ENCODE measurements around the gene KMT2E.

KMT2E gene

GRCh38 chr7:105057472-105057871, 43.5 kb downstream of the KMT2E start:
- H3K4me3 ChIP-seq (ENCODE audit: low read length) = no peak overlapping the region
- no peak for DNase-seq (ENCODE audit: low read depth)
- TF ChIP-seq, protein P1, sequence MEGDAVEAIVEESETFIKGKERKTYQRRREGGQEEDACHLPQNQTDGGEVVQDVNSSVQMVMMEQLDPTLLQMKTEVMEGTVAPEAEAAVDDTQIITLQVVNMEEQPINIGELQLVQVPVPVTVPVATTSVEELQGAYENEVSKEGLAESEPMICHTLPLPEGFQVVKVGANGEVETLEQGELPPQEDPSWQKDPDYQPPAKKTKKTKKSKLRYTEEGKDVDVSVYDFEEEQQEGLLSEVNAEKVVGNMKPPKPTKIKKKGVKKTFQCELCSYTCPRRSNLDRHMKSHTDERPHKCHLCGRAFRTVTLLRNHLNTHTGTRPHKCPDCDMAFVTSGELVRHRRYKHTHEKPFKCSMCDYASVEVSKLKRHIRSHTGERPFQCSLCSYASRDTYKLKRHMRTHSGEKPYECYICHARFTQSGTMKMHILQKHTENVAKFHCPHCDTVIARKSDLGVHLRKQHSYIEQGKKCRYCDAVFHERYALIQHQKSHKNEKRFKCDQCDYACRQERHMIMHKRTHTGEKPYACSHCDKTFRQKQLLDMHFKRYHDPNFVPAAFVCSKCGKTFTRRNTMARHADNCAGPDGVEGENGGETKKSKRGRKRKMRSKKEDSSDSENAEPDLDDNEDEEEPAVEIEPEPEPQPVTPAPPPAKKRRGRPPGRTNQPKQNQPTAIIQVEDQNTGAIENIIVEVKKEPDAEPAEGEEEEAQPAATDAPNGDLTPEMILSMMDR (IDR thresholded peaks at IDR 0.05; ENCODE audit: insufficient read depth, low read depth, low read length, missing control alignments) = no peak

DNA sequence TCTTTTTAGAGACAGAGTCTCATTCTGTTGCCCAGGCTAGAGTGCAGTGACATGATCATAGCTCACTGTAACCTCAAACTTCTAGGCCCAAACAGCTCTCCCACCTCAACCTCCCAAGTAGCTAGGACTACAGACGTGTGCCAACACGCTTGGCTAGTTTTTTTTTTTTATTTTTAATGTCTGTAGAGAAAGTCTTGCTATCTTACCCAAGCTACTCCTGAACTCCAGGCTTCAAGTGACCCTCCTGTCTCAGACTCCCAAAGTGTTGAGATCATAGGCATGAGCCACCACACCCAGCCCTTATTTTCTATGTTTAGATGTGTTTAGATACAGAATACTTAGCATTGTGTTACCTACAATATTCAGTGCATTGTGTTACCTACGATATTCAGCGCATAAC, 46.4 kb downstream of the KMT2E start:
- TF ChIP-seq, protein P1 (IDR thresholded peaks at IDR 0.05; ENCODE audit: insufficient read depth, low read depth, low read length, missing control alignments) = no peak
- DNase-seq (ENCODE audit: low read depth) = peak; percentile 33
- no peak overlapping the region for H3K4me3 ChIP-seq (ENCODE audit: low read length)

GRCh38 chr7:105060923-105061322, 46.9 kb downstream of the KMT2E start:
- TF ChIP-seq, protein P1 (IDR thresholded peaks at IDR 0.05; ENCODE audit: insufficient read depth, low read depth, low read length, missing control alignments) = no peak
- H3K4me3 ChIP-seq (ENCODE audit: low read length) = no peak overlapping the region
- no peak for DNase-seq (ENCODE audit: low read depth)

DNA sequence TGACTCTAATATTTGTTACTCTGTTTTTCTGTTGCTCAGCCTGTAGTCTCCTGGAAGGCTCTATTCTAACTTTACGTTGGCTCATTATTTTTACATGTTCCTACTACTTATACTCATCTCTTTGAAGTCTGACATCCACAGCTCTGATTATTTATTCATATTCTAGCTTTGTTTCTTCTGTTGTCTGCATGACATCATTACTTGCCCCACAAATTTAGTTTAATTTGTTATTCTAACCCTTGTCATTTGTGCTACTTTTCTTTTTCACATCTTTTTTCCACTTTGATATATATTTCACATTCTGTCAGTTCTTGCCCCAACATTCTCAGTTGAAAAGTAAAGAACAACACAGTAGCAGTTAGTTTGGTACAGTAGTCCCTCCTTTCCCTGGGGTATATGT, 51.1 kb downstream of the KMT2E start:
- H3K4me3 ChIP-seq (ENCODE audit: low read length) = no peak overlapping the region
- TF ChIP-seq, protein P1 (IDR thresholded peaks at IDR 0.05; ENCODE audit: insufficient read depth, low read depth, low read length, missing control alignments) = no peak
- DNase-seq (ENCODE audit: low read depth) = no peak

- DNase-seq (ENCODE audit: low read depth) = no peak
- TF ChIP-seq, protein P1 (IDR thresholded peaks at IDR 0.05; ENCODE audit: insufficient read depth, low read depth, low read length, missing control alignments) = no peak
- H3K4me3 ChIP-seq (ENCODE audit: low read length) = no peak overlapping the region
These were observed 53.7 kb downstream of the KMT2E start for GRCh38 chr7:105067691-105068090.

DNA sequence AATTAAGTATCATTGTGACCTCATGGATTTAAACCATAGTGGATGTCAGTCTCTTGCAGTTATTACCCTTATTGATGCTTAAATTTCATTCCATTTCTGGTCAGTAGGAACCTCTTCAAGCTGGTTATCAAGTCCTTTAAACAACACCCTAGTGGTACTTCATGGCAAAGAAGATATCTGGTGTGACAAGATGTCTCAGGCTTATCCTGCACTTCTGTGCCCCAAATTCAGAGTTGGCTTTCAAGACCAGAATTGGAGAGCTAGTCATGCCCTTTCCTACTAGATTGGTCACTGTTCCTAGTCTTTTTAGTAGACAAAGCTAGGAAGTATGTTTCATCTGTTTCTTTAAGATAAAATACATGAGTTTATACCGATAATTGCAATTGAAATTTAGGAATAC, 54.9 kb downstream of the KMT2E start:
- H3K4me3 ChIP-seq (ENCODE audit: low read length) = no peak overlapping the region
- DNase-seq (ENCODE audit: low read depth) = no peak
- TF ChIP-seq, protein P1 (IDR thresholded peaks at IDR 0.05; ENCODE audit: insufficient read depth, low read depth, low read length, missing control alignments) = no peak

DNA sequence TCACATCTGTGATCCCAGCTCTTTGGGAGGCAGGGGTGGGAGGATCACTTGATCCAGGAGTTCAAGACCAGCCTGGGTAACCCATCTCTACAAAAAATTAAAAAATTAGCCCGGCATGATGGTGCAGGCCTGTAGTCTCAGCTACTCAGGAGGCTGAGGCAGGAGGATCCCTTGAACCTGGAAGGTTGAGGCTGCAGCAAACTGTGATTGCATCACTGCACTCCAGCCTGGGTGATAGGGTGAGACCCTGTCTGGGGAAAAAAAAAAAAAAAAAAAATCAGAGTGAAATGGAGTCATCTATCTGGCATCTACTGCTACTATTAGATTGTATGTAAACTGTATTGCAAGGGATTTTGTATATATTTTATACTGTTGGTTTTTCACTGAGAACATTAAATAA, 59.1 kb downstream of the KMT2E start:
- TF ChIP-seq, protein P1 (IDR thresholded peaks at IDR 0.05; ENCODE audit: insufficient read depth, low read depth, low read length, missing control alignments) = no peak
- H3K4me3 ChIP-seq (ENCODE audit: low read length) = no peak overlapping the region
- no peak for DNase-seq (ENCODE audit: low read depth)

All from epithelial cell of esophagus (primary cell).